HepG2 (cell line): Measurements from ENCODE around the gene EEPD1. TPM values are rescaled to one million over a fixed set of nuclear protein-coding genes. Genes with fewer than 3 reads are reported as not detected.

Source experiments
- CTCF ChIP-seq: sonication (generic); formaldehyde crosslinking; IDR thresholded peaks from 2 replicates; pipeline ENCODE4 v1.5.0; 2020; ENCODE audit warnings: mild to moderate bottlenecking, missing genetic modification reagents, moderate library complexity
- NFATC3 ChIP-seq: sonication (generic); formaldehyde crosslinking; IDR thresholded peaks from 2 replicates; pipeline ENCODE4 v1.5.1; 2020; ENCODE audit warnings: mild to moderate bottlenecking, missing genetic modification reagents
- RXRB ChIP-seq: IDR thresholded peaks from 2 replicates; pipeline ENCODE4 v1.6.1; 2016; ENCODE audit warnings: borderline replicate concordance, missing genetic modification reagents, missing compliant biosample characterization
- STAG1 ChIP-seq: sonication (generic); formaldehyde crosslinking; IDR thresholded peaks from 2 replicates; pipeline ENCODE4 v1.4.0; 2020; ENCODE audit warnings: missing genetic modification reagents
- TEAD2 ChIP-seq: sonication (generic); formaldehyde crosslinking; IDR thresholded peaks from 2 replicates; pipeline ENCODE4 v1.9.0; 2021; ENCODE audit warnings: missing genetic modification reagents
- TMF1 ChIP-seq: sonication (generic); formaldehyde crosslinking; IDR thresholded peaks from 2 replicates; pipeline ENCODE4 v1.8.1; 2022; ENCODE audit warnings: low read depth, missing genetic modification reagents
- ZNF121 ChIP-seq: sonication (generic); formaldehyde crosslinking; IDR thresholded peaks from 2 replicates; pipeline ENCODE4 v1.5.0; 2020; ENCODE audit warnings: mild to moderate bottlenecking, missing genetic modification reagents
- ZNF770 ChIP-seq: sonication (generic); formaldehyde crosslinking; IDR thresholded peaks from 2 replicates; pipeline ENCODE4 v1.5.0; 2020; ENCODE audit warnings: mild to moderate bottlenecking, missing genetic modification reagents
- ZNF784 ChIP-seq: sonication (generic); formaldehyde crosslinking; IDR thresholded peaks from 2 replicates; pipeline ENCODE4 v1.5.1; 2020; ENCODE audit warnings: missing genetic modification reagents, mild to moderate bottlenecking, borderline replicate concordance
- polyA plus RNA-seq, 8 experiments: library from polyadenylated mRNA; depleted of rRNA in 3 of 8; stranded (reverse) in 7 of 8; unstranded in 1 of 8; fragments of >200 nt; fragmentation: Illumina TruSeq in 4 of 8; extraction: Trizol in 4 of 8; gene quantifications; 2 replicates each; pipeline versions ENCODE4 v1.2.1 to v1.2.3, GENCODE V29; 2011 to 2016; ENCODE audit warnings: low read depth in 4 of 8, missing spikeins in 1 of 8, mixed read lengths in 1 of 8; ENCODE audit not compliant: insufficient read depth in 1 of 8
- total RNA-seq, 5 experiments: library from RNA; depleted of rRNA; stranded (reverse); fragments of >200 nt; fragmentation: Illumina TruSeq; extraction: Trizol; gene quantifications; 2 replicates each; pipeline ENCODE4 v1.2.3, GENCODE V29; 2016; ENCODE audit warnings: low read depth in 1 of 5

EEPD1 gene
- total and polyA plus RNA-seq, 2 of the 13 experiments (the other 11 are each of a cell fraction or from before 2014, with no cell fraction given) = 10.1 to 16.4 TPM

GRCh38 chr7:36132012-36132411 is 21.0 kb upstream of the EEPD1 start (continued):
- TF ChIP-seq ZNF770 (CRISPR knock-in tag) (no peak), RXRB (CRISPR knock-in tag) (no peak), TMF1 (CRISPR knock-in tag) (no peak), ZNF121 (CRISPR knock-in tag) (no peak), TEAD2 (CRISPR knock-in tag) (no peak), NFATC3 (CRISPR knock-in tag) (no peak), ZNF784 (CRISPR knock-in tag) (no peak), CTCF (CRISPR knock-in tag) (peak; percentile 55), STAG1 (CRISPR knock-in tag) (peak; percentile 65)
